Lower lobe of right lung (tissue), 2 donors: ENCODE measurements around the gene NCKAP1. TPM values are rescaled to one million over a fixed set of nuclear protein-coding genes. Genes with fewer than 3 reads are reported as not detected.
"Not testable (repeated sequence)": the region's sequence is repeated elsewhere in the genome, so short reads cannot be mapped to it uniquely, and the experiment has no call there.

Experiments
- ATAC-seq, 2 donors: fragments of 200-7000 bp; cut with Tn5 transposase; one replicate each; pipeline ENCODE4 v1.9.1; 2020 to 2022; ENCODE audit warnings: mild to moderate bottlenecking in 2 of 2, moderate library complexity in 2 of 2
- DNase-seq: peaks from one replicate; pipeline ENCODE4 v3.0.0-alpha.2; 2020
- H3K27ac ChIP-seq: fragments of 200-600 bp; one replicate; pipeline ENCODE4 v1.8.0; 2022
- H3K27me3 ChIP-seq: fragments of 200-600 bp; one replicate; pipeline ENCODE4 v1.8.0; 2022; ENCODE audit warnings: low read depth
- H3K36me3 ChIP-seq: fragments of 200-600 bp; one replicate; pipeline ENCODE4 v1.8.0; 2022; ENCODE audit warnings: mild to moderate bottlenecking
- H3K4me1 ChIP-seq: fragments of 200-600 bp; one replicate; pipeline ENCODE4 v1.8.0; 2022
- H3K4me3 ChIP-seq: fragments of 200-600 bp; one replicate; pipeline ENCODE4 v1.8.0; 2022; ENCODE audit warnings: mild to moderate bottlenecking
- H3K9me3 ChIP-seq: fragments of 200-600 bp; one replicate; pipeline ENCODE4 v1.8.0; 2022
- intact Hi-C: fragments of 100-400 bp; cut with DNase I; formaldehyde crosslinking; loops from one replicate; pipeline ENCODE4 v1.11.0; 2022
- total RNA-seq: library from RNA; stranded (reverse); fragmentation: NEBNext Ultra II Directional; extraction: Animal tissue kit (Norgen Biotek cat#: 25700); gene quantifications from one replicate; pipeline ENCODE4 v1.2.1, GENCODE V29; 2021
- TF ChIP-seq, protein P1 (sequence below): fragments of 200-600 bp; IDR thresholded peaks from one replicate; pipeline ENCODE4 v1.8.0; 2022; ENCODE audit warnings: antibody characterized with exemption, mild to moderate bottlenecking
- donor health status: DM: no; HTN: yes; CAD: no; lungs with severe emphysema.

The NCKAP1 gene
- total RNA-seq, 1 donor from 2014 or later: 96.8 TPM

- no peak for ATAC-seq
- Histone ChIP-seq H3K27me3 (no peaks in the 10 kb centered on the region), H3K27ac (no peak overlapping the region), H3K4me3 (no peak overlapping the region), H3K9me3 (no peaks in the 10 kb centered on the region), H3K36me3 (no peaks in the 10 kb centered on the region), H3K4me1 (no peaks in the 10 kb centered on the region)
- TF ChIP-seq, protein P1, sequence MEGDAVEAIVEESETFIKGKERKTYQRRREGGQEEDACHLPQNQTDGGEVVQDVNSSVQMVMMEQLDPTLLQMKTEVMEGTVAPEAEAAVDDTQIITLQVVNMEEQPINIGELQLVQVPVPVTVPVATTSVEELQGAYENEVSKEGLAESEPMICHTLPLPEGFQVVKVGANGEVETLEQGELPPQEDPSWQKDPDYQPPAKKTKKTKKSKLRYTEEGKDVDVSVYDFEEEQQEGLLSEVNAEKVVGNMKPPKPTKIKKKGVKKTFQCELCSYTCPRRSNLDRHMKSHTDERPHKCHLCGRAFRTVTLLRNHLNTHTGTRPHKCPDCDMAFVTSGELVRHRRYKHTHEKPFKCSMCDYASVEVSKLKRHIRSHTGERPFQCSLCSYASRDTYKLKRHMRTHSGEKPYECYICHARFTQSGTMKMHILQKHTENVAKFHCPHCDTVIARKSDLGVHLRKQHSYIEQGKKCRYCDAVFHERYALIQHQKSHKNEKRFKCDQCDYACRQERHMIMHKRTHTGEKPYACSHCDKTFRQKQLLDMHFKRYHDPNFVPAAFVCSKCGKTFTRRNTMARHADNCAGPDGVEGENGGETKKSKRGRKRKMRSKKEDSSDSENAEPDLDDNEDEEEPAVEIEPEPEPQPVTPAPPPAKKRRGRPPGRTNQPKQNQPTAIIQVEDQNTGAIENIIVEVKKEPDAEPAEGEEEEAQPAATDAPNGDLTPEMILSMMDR: no peak
- intact Hi-C loops: no loop called here
- no peak for DNase-seq
Observed at GRCh38 chr2:183021613-183022012, 16.6 kb downstream of the NCKAP1 start.

GRCh38 chr2:183019718-183020442 is 18.4 kb downstream of the NCKAP1 start:
- TF ChIP-seq, protein P1: no peak
- Histone ChIP-seq H3K9me3 (no peaks in the 10 kb centered on the region), H3K4me3 (no peak overlapping the region), H3K27me3 (no peaks in the 10 kb centered on the region), H3K36me3 (no peaks in the 10 kb centered on the region), H3K27ac (no peak overlapping the region), H3K4me1 (no peaks in the 10 kb centered on the region)
- intact Hi-C loops: no loop called here
- DNase-seq (no peak), ATAC-seq (no peak)

DNA sequence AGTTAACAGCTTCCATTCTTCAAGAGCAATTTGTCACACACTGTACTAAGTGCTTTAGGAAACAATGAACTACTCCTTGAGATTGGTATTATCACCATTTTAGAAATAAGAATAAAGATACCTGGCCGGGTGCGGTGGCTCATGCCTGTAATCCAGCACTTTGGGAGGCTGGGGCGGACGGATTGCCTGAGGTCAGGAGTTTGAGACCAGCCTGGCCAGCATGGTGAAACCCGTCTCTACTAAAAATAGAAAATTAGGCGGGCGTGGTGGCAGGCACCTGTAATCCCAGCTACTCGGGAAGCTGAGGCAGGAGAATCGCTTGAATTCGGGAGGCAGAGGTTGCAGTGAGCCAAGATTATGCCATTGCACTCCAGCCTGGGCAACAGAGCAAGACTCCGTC is 20.4 kb downstream of the NCKAP1 start:
- H3K27me3 ChIP-seq, intact Hi-C loops, H3K36me3 ChIP-seq, ATAC-seq, DNase-seq, H3K4me1 ChIP-seq, H3K9me3 ChIP-seq, H3K27ac ChIP-seq, H3K4me3 ChIP-seq: not testable (repeated sequence)

- DNase-seq (no peak), ATAC-seq (no peak)
- intact Hi-C loops: no loop called here
- Histone ChIP-seq H3K36me3 (no peaks in the 10 kb centered on the region), H3K27me3 (no peaks in the 10 kb centered on the region), H3K9me3 (no peaks in the 10 kb centered on the region), H3K27ac (no peak overlapping the region), H3K4me1 (peaks cover 9% of the 10 kb centered on the region), H3K4me3 (no peak overlapping the region)
- TF ChIP-seq, protein P1: no peak
Observed at GRCh38 chr2:183014005-183014404, 24.3 kb downstream of the NCKAP1 start.

DNA sequence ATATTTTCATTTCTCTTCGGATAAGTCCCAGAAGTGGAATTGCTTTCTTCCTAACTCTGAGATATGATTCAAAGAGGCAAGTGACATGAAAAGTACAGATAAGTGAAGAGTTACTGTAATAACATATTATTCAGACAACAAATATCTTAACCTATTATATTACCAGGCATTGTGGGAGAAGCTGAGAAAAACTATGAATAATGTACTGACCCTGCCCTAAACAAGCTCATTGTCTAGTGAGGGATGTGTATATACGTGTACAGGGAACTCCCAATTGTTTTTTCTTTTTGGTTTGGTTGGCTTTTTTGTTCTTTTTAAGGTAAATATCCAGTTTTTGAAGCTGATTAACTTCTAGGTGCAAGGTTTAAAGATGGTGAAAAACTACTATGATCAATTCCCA is 26.5 kb downstream of the NCKAP1 start:
- H3K27me3 ChIP-seq: no peaks in the 10 kb centered on the region
- no peak for ATAC-seq
- intact Hi-C loops: no loop called here
- DNase-seq: no peak
- peaks cover 9% of the 10 kb centered on the region for H3K4me1 ChIP-seq
- no peak overlapping the region for H3K4me3 ChIP-seq
- TF ChIP-seq, protein P1: no peak
- no peaks in the 10 kb centered on the region for H3K36me3 ChIP-seq
- no peak overlapping the region for H3K27ac ChIP-seq
- no peaks in the 10 kb centered on the region for H3K9me3 ChIP-seq

- ATAC-seq: no peak
- intact Hi-C loops: no loop called here
Observed at GRCh38 chr2:183010112-183010511, 28.1 kb downstream of the NCKAP1 start.

More at GRCh38 chr2:183010112-183010511, 28.1 kb downstream of the NCKAP1 start:
- no peak for DNase-seq
- Histone ChIP-seq H3K36me3 (no peaks in the 10 kb centered on the region), H3K9me3 (no peaks in the 10 kb centered on the region), H3K27ac (no peak overlapping the region), H3K4me1 (peaks cover 9% of the 10 kb centered on the region), H3K27me3 (no peaks in the 10 kb centered on the region), H3K4me3 (no peak overlapping the region)
- TF ChIP-seq, protein P1: no peak
